ENCODE results near the gene OR8J3. TPM values are rescaled to one million over a fixed set of nuclear protein-coding genes. Genes with fewer than 3 reads are reported as not detected.
"Not testable (repeated sequence)": the region's sequence is repeated elsewhere in the genome, so short reads cannot be mapped to it uniquely, and the experiment has no call there.

OR8J3 gene
- total RNA-seq, 1 donor from 2014 or later: not detected

- Histone ChIP-seq H3K27ac (no peak overlapping the region), H3K36me3 (no peaks in the 10 kb centered on the region)
- TF ChIP-seq, protein P1, sequence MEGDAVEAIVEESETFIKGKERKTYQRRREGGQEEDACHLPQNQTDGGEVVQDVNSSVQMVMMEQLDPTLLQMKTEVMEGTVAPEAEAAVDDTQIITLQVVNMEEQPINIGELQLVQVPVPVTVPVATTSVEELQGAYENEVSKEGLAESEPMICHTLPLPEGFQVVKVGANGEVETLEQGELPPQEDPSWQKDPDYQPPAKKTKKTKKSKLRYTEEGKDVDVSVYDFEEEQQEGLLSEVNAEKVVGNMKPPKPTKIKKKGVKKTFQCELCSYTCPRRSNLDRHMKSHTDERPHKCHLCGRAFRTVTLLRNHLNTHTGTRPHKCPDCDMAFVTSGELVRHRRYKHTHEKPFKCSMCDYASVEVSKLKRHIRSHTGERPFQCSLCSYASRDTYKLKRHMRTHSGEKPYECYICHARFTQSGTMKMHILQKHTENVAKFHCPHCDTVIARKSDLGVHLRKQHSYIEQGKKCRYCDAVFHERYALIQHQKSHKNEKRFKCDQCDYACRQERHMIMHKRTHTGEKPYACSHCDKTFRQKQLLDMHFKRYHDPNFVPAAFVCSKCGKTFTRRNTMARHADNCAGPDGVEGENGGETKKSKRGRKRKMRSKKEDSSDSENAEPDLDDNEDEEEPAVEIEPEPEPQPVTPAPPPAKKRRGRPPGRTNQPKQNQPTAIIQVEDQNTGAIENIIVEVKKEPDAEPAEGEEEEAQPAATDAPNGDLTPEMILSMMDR (IDR thresholded peaks at IDR 0.05): no peak
Observed at GRCh38 chr11:56163804-56164203, 23.8 kb upstream of the OR8J3 start.

DNA sequence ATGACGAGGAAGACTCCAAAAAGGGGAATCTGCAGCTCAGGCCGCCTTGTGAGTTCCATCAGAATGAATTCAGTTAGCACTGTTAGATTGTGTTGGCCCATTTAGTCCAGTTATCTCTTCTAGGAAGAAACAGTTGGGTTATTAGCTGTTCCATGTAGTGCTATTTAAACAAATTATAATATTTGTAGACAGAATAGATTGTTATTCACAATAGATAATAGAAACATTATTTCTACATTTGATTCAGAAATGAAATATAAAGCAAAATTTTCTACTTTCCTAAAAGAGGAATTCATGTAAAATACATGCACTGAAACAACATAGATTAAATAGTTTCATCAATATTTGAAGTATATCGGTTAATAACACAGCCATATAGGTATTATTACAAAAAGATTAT lies 20.2 kb upstream of the OR8J3 start, which contains the start of gene OR8K5:
Gene OR8K5, minus strand, starts transcription at position 101 of the 400 bp plus-strand sequence. Its CDS starts 0 bp downstream, at position 101.
- Histone ChIP-seq H3K4me1 (no peaks in the 10 kb centered on the region), H3K9me3 (peaks cover 12% of the 10 kb centered on the region), H3K36me3 (no peaks in the 10 kb centered on the region), H3K4me3 (no peak within 1 kb of the TSS), H3K27ac (no peak within 1 kb of the TSS), H3K27me3 (ENCODE audit: low read depth) (no peaks in the 10 kb centered on the region)
- DNase-seq: no peak
- intact Hi-C loops (cut with DNase I): no loop called here
- TF ChIP-seq, protein P1 (IDR thresholded peaks at IDR 0.05): no peak
- no peak for ATAC-seq

More at GRCh38 chr11:56163804-56164203, 23.8 kb upstream of the OR8J3 start:
- no peak overlapping the region for H3K4me3 ChIP-seq
- H3K27me3 ChIP-seq (ENCODE audit: low read depth): no peaks in the 10 kb centered on the region
- DNase-seq: no peak
- H3K4me1 ChIP-seq: no peaks in the 10 kb centered on the region
- intact Hi-C loops (cut with DNase I): no loop called here
- no peaks in the 10 kb centered on the region for H3K9me3 ChIP-seq
- no peak for ATAC-seq

- no peak overlapping the region for H3K4me3 ChIP-seq
- DNase-seq (no peak), ATAC-seq (no peak)
- H3K4me1 ChIP-seq: no peaks in the 10 kb centered on the region
- intact Hi-C loops (cut with DNase I): no loop called here
- no peaks in the 10 kb centered on the region for H3K36me3 ChIP-seq
- no peaks in the 10 kb centered on the region for H3K27me3 ChIP-seq (ENCODE audit: low read depth)
- H3K27ac ChIP-seq: no peak overlapping the region
- H3K9me3 ChIP-seq: peaks cover 6% of the 10 kb centered on the region
- TF ChIP-seq, protein P1 (IDR thresholded peaks at IDR 0.05): no peak
Observed at GRCh38 chr11:56152333-56152732, 12.3 kb upstream of the OR8J3 start.

- TF ChIP-seq, protein P1 (IDR thresholded peaks at IDR 0.05): no peak
- H3K27me3 ChIP-seq (ENCODE audit: low read depth): no peaks in the 10 kb centered on the region
- DNase-seq: no peak
- no peak for ATAC-seq
- peaks cover 4% of the 10 kb centered on the region for H3K9me3 ChIP-seq
- H3K4me1 ChIP-seq: no peaks in the 10 kb centered on the region
- no peak overlapping the region for H3K27ac ChIP-seq
- H3K36me3 ChIP-seq: no peaks in the 10 kb centered on the region
- intact Hi-C loops (cut with DNase I): no loop called here
- no peak overlapping the region for H3K4me3 ChIP-seq
Observed at GRCh38 chr11:56151376-56151775, 11.4 kb upstream of the OR8J3 start.

DNA sequence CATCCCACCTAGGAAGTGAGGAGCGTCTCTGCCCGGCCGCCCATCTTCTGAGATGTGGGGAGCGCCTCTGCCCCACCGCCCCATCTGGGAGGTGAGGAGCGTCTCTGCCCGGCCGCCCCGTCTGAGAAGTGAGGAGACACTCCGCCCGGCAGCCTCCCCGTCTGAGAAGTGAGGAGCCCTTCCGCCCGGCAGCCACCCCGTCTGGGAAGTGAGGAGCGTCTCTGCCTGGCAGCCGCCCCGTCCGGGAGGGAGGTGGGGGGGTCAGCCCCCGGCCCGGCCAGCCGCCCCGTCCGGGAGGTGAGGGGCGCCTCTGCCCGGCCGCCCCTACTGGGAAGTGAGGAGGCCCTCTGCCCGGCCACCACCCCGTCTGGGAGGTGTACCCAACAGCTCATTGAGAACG lies 3.7 kb upstream of the OR8J3 start:
- H3K27ac ChIP-seq; ATAC-seq; intact Hi-C loops (cut with DNase I); H3K4me1 ChIP-seq; H3K27me3 ChIP-seq (ENCODE audit: low read depth); DNase-seq; H3K36me3 ChIP-seq; H3K9me3 ChIP-seq; H3K4me3 ChIP-seq: not testable (repeated sequence)

- DNase-seq (no peak), ATAC-seq (no peak)
- H3K27me3 ChIP-seq (ENCODE audit: low read depth): no peaks in the 10 kb centered on the region
- H3K36me3 ChIP-seq: no peaks in the 10 kb centered on the region
- H3K9me3 ChIP-seq: no peaks in the 10 kb centered on the region
- intact Hi-C loops (cut with DNase I): no loop called here
- no peak within 1 kb of the TSS for H3K4me3 ChIP-seq
- TF ChIP-seq, protein P1 (IDR thresholded peaks at IDR 0.05): no peak
- H3K27ac ChIP-seq: no peak within 1 kb of the TSS
- H3K4me1 ChIP-seq: no peaks in the 10 kb centered on the region
Observed at GRCh38 chr11:56122073-56122472, 17.9 kb downstream of the OR8J3 start, which contains the start of gene OR8H3. TSS of gene OR8H3 (plus strand) at chr11:56122373. CDS start at chr11:56122373, 0 bp downstream.
